PC-9 (cell line): Measurements from ENCODE around the gene DISP3.

Source experiments
- CTCF ChIP-seq: fragments of 200-600 bp; sonication (generic); conservative IDR thresholded peaks from 2 replicates; pipeline ENCODE4 v1.6.1; 2017; ENCODE audit warnings: mixed run types, antibody characterized with exemption, mild to moderate bottlenecking, moderate library complexity
- EZH2 ChIP-seq: fragments of 200-600 bp; sonication (generic); IDR thresholded peaks from 2 replicates; pipeline ENCODE4 v1.8.0; 2017; ENCODE audit warnings: antibody characterized with exemption, low read depth

- TF ChIP-seq CTCF (no peak), EZH2 (no peak)
Measured at GRCh38 chr1:11449100-11449403, 29.9 kb upstream of the DISP3 start.
